Thymus (tissue), 11 donors: ENCODE measurements around the gene MRPL52. TPM values are rescaled to one million over a fixed set of nuclear protein-coding genes. Genes with fewer than 3 reads are reported as not detected.
"Not testable (repeated sequence)": the region's sequence is repeated elsewhere in the genome, so short reads cannot be mapped to it uniquely, and the experiment has no call there.

Experiments
- DNase-seq, 9 donors: peaks; one replicate each; pipeline ENCODE4 v3.0.0-alpha.2; 2013; ENCODE audit warnings: low spot score in 9 of 9, low read depth in 6 of 9, missing footprints in 1 of 9
- H3K27ac ChIP-seq, 2 donors: one replicate each; pipeline ENCODE4 v1.5.1; 2013; ENCODE audit warnings: control low read depth in 1 of 2, low read depth in 1 of 2, low read length in 1 of 2, mild to moderate bottlenecking in 1 of 2, moderate library complexity in 1 of 2
- H3K27me3 ChIP-seq, 2 donors: one replicate each; pipeline ENCODE4 v1.5.1; 2013; ENCODE audit warnings: low read length in 1 of 2; ENCODE audit not compliant: control insufficient read depth in 2 of 2, insufficient read depth in 1 of 2
- H3K36me3 ChIP-seq, 2 donors: one replicate each; pipeline ENCODE4 v1.5.1; 2013; ENCODE audit warnings: low read length in 1 of 2, mild to moderate bottlenecking in 1 of 2, moderate library complexity in 1 of 2; ENCODE audit not compliant: control insufficient read depth in 2 of 2, insufficient read depth in 2 of 2
- H3K4me1 ChIP-seq, 2 donors: one replicate each; pipeline ENCODE4 v1.5.1; 2013; ENCODE audit warnings: low read length in 2 of 2; ENCODE audit not compliant: control insufficient read depth in 2 of 2, insufficient read depth in 2 of 2
- H3K4me3 ChIP-seq, 2 donors: one replicate each; pipeline ENCODE4 v1.5.1; 2013; ENCODE audit warnings: low read length in 2 of 2, control low read depth in 1 of 2, mild to moderate bottlenecking in 1 of 2
- H3K9me3 ChIP-seq, 2 donors: one replicate each; pipeline ENCODE4 v1.5.1; 2013; ENCODE audit warnings: low read length in 1 of 2, mild to moderate bottlenecking in 1 of 2; ENCODE audit not compliant: control insufficient read depth in 2 of 2, insufficient read depth in 1 of 2
- WGBS: extraction: QIAGEN DNeasy Blood & Tissue Kit; methylation state at CpG from one replicate; pipeline ENCODE4 v1.1.7; 2013; 5-methylcytosine and 5-hydroxymethylcytosine counted together
- polyA plus RNA-seq: library from polyadenylated mRNA; stranded (reverse); fragments of 200-250 nt; gene quantifications from one replicate; pipeline ENCODE4 v1.2.3, GENCODE V29; 2013
- total RNA-seq: library from RNA; stranded (reverse); fragments of 120-200 nt; gene quantifications from one replicate; pipeline ENCODE4 v1.2.4, GENCODE V29; 2013
- donor health status: healthy.

The MRPL52 gene
- total and polyA plus RNA-seq, 2 donors: 114 to 121 TPM

- not testable (repeated sequence) for DNase-seq, H3K9me3 ChIP-seq, H3K27me3 ChIP-seq
- Histone ChIP-seq H3K36me3 (peaks cover 9 to 22% of the 10 kb centered on the region in 2 donors), H3K4me1 (peaks cover 13 to 30% of the 10 kb centered on the region in 2 donors), H3K27ac (peak overlapping the region; percentile 84 to 93), H3K4me3 (peak overlapping the region; percentile 84 to 89)
- WGBS: 89% methylated on average over 12 of the region's 12 CpGs
Observed at GRCh38 chr14:22829076-22829660, 519 bp upstream of the MRPL52 start.

DNA sequence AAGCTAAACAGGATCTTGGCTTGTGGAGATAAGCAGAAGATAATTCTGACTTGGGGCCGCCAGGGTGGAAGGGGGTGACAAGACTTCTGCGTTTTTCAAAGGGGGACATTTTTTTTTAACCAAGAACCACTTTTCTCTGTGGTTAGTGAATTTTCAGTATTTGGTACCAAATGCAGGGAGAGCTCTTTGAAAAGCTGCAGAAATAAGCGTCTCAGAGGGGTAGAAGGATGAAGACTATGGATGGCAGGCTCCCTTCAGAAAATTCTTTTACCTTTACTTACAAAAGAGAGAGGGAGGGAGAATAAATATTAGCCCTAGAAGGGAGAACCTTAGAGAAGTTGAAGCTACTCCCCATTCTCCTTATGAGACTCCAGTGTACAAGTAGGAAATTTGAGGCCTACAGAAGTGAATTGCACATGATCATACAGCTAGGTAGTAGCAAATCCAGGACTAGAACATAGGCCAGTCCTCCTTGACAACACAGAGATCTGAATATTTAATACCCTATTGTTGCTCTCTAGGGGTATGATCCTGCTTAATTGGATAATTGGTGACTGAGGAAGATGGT, 840 bp downstream of the MRPL52 start:
- Histone ChIP-seq H3K27ac (no peak overlapping the region), H3K9me3 (no peaks in the 10 kb centered on the region), H3K4me3 (peak overlapping the region; percentile 84 to 89), H3K4me1 (peaks cover 10 to 18% of the 10 kb centered on the region in 2 donors), H3K36me3 (peaks cover 18 to 35% of the 10 kb centered on the region in 2 donors), H3K27me3 (peaks cover 0 to 4% of the 10 kb centered on the region in 2 donors)
- WGBS: 28% methylated on average over 3 of the region's 3 CpGs
- no peak for DNase-seq

- WGBS: 94% methylated on average over 3 of the region's 3 CpGs
- DNase-seq: no peak
- no peak overlapping the region for H3K27ac ChIP-seq
- H3K4me3 ChIP-seq: no peak overlapping the region
- H3K27me3 ChIP-seq: peaks cover 25 to 47% of the 10 kb centered on the region in 2 donors
- peaks cover 7 to 34% of the 10 kb centered on the region in 2 donors for H3K4me1 ChIP-seq
- no peaks in the 10 kb centered on the region for H3K9me3 ChIP-seq
- H3K36me3 ChIP-seq: peaks cover 22 to 38% of the 10 kb centered on the region in 2 donors
Observed at GRCh38 chr14:22835505-22835904, 5.8 kb downstream of the MRPL52 start.

GRCh38 chr14:22836301-22837113, 6.8 kb downstream of the MRPL52 start, which contains the start of gene MMP14:
MMP14 (plus strand) TSS chr14:22836585; CDS start chr14:22836818, 233 bp downstream.
- H3K4me1 ChIP-seq: peaks cover 4 to 27% of the 10 kb centered on the region in 2 donors
- WGBS: 16% methylated on average over 46 of the region's 46 CpGs
- DNase-seq: no peak

GRCh38 chr14:22837114-22837749, 7.5 kb downstream of the MRPL52 start:
- Histone ChIP-seq H3K4me1 (peaks cover 4 to 27% of the 10 kb centered on the region in 2 donors), H3K4me3 (peak overlapping the region; percentile 32 to 36), H3K36me3 (peaks cover 22 to 28% of the 10 kb centered on the region in 2 donors), H3K27me3 (peaks cover 25 to 53% of the 10 kb centered on the region in 2 donors), H3K27ac (peak overlapping the region in 1 of 2 donors; percentile 71), H3K9me3 (no peaks in the 10 kb centered on the region)
- DNase-seq: no peak
- 7% methylated on average over 57 of the region's 57 CpGs for WGBS

More at GRCh38 chr14:22836301-22837113, 6.8 kb downstream of the MRPL52 start, which contains the start of gene MMP14:
- peaks cover 22 to 34% of the 10 kb centered on the region in 2 donors for H3K36me3 ChIP-seq
- H3K27me3 ChIP-seq: peaks cover 25 to 50% of the 10 kb centered on the region in 2 donors
- peak within 1 kb of the TSS; percentile 32 to 36 for H3K4me3 ChIP-seq
- no peaks in the 10 kb centered on the region for H3K9me3 ChIP-seq
- peak within 1 kb of the TSS; percentile 24 to 71 for H3K27ac ChIP-seq

- WGBS: 69% methylated on average over 25 of the region's 25 CpGs
Observed at GRCh38 chr14:22837750-22838538, 8.3 kb downstream of the MRPL52 start.

GRCh38 chr14:22838631-22839041, 8.9 kb downstream of the MRPL52 start:
- Histone ChIP-seq H3K27me3 (peaks cover 31 to 59% of the 10 kb centered on the region in 2 donors), H3K9me3 (peaks cover 0 to 1% of the 10 kb centered on the region in 2 donors), H3K36me3 (peaks cover 18 to 21% of the 10 kb centered on the region in 2 donors), H3K4me3 (peak overlapping the region; percentile 32 to 36), H3K27ac (peak overlapping the region; percentile 26 to 75), H3K4me1 (peaks cover 4 to 27% of the 10 kb centered on the region in 2 donors)
- no peak for DNase-seq
- 39% methylated on average over 6 of the region's 6 CpGs for WGBS

More at GRCh38 chr14:22837750-22838538, 8.3 kb downstream of the MRPL52 start:
- H3K27ac ChIP-seq: peak overlapping the region; percentile 26 to 75
- H3K4me1 ChIP-seq: peaks cover 4 to 27% of the 10 kb centered on the region in 2 donors
- peaks cover 30 to 54% of the 10 kb centered on the region in 2 donors for H3K27me3 ChIP-seq
- H3K4me3 ChIP-seq: peak overlapping the region; percentile 32 to 36
- no peaks in the 10 kb centered on the region for H3K9me3 ChIP-seq
- DNase-seq: no peak
- H3K36me3 ChIP-seq: peaks cover 22 to 28% of the 10 kb centered on the region in 2 donors

- 91% methylated on average over 6 of the region's 6 CpGs for WGBS
- no peak for DNase-seq
- Histone ChIP-seq H3K4me3 (no peak overlapping the region), H3K27ac (peak overlapping the region in 1 of 2 donors; percentile 75), H3K27me3 (peaks cover 31 to 59% of the 10 kb centered on the region in 2 donors), H3K9me3 (peaks cover 0 to 1% of the 10 kb centered on the region in 2 donors), H3K4me1 (peaks cover 4 to 27% of the 10 kb centered on the region in 2 donors), H3K36me3 (peaks cover 12 to 14% of the 10 kb centered on the region in 2 donors)
Observed at GRCh38 chr14:22839159-22839779, 9.6 kb downstream of the MRPL52 start.
